Keratinocyte (primary cell): Measurements from ENCODE around the gene RGS1. TPM values are rescaled to one million over a fixed set of nuclear protein-coding genes. Genes with fewer than 3 reads are reported as not detected.

Experiments used
- DNase-seq: peaks from one replicate; pipeline ENCODE4 v3.0.0-alpha.2; 2011; ENCODE audit warnings: low read depth, missing footprints, low spot score
- FAIRE-seq: peaks from 2 replicates; lab custom pipeline; 2011; peaks lifted over from hg19 to GRCh38; lab: Jason Lieb, UNC
- H2AFZ ChIP-seq: 2 replicates; pipeline ENCODE4 v1.6.0; 2012; ENCODE audit warnings: low read length, control low read depth, inconsistent platforms; ENCODE audit not compliant: control insufficient read depth
- H3K27ac ChIP-seq: 2 replicates; pipeline ENCODE4 v1.5.1; 2011; ENCODE audit warnings: low read length; ENCODE audit not compliant: control insufficient read depth, insufficient read depth
- H3K27me3 ChIP-seq: 3 replicates; pipeline ENCODE4 v1.6.0; 2011; ENCODE audit warnings: low read length; ENCODE audit not compliant: control insufficient read depth, insufficient read depth; ENCODE audit errors: extremely low read depth
- H3K36me3 ChIP-seq, 2 experiments: 2 replicates in 1 of 2; 3 replicates in 1 of 2; pipeline ENCODE4 v1.5.1; 2011; ENCODE audit warnings: low read length in 2 of 2, mild to moderate bottlenecking in 1 of 2; ENCODE audit not compliant: control insufficient read depth in 2 of 2, insufficient read depth in 2 of 2; ENCODE audit errors: extremely low read depth in 1 of 2
- H3K4me1 ChIP-seq: 3 replicates; pipeline ENCODE4 v1.5.1; 2011; ENCODE audit warnings: low read length; ENCODE audit not compliant: control insufficient read depth, insufficient read depth; ENCODE audit errors: extremely low read depth
- H3K4me2 ChIP-seq: 3 replicates; pipeline ENCODE4 v1.6.0; 2011; ENCODE audit warnings: low read depth, low read length; ENCODE audit not compliant: control insufficient read depth, insufficient read depth; ENCODE audit errors: extremely low read depth
- H3K4me3 ChIP-seq, 3 experiments: fragments of 200-600 bp in 1 of 3; sonication (generic) in 1 of 3; 2 replicates in 2 of 3; 3 replicates in 1 of 3; pipeline ENCODE4 v1.5.1; 2011 to 2016; ENCODE audit warnings: low read length in 3 of 3, mild to moderate bottlenecking in 3 of 3, control low read depth in 2 of 3, inconsistent platforms in 1 of 3, low read depth in 1 of 3, mixed read lengths in 1 of 3, mixed run types in 1 of 3, moderate library complexity in 1 of 3; ENCODE audit not compliant: control insufficient read depth in 2 of 3, insufficient read depth in 2 of 3; ENCODE audit errors: extremely low read depth in 1 of 3
- H3K79me2 ChIP-seq: 2 replicates; pipeline ENCODE4 v1.6.0; 2012; ENCODE audit warnings: low read length; ENCODE audit not compliant: control insufficient read depth, insufficient read depth
- H3K9ac ChIP-seq: 3 replicates; pipeline ENCODE4 v1.6.0; 2011; ENCODE audit warnings: low read length; ENCODE audit not compliant: control insufficient read depth, insufficient read depth; ENCODE audit errors: extremely low read depth
- H3K9me1 ChIP-seq: 3 replicates; pipeline ENCODE4 v1.6.0; 2011; ENCODE audit warnings: low read length; ENCODE audit not compliant: control insufficient read depth, insufficient read depth; ENCODE audit errors: extremely low read depth
- H3K9me3 ChIP-seq: 2 replicates; pipeline ENCODE4 v1.5.1; 2012; ENCODE audit warnings: low read depth, low read length; ENCODE audit not compliant: control insufficient read depth
- H4K20me1 ChIP-seq: 3 replicates; pipeline ENCODE4 v1.6.0; 2011; ENCODE audit warnings: low read length; ENCODE audit not compliant: control insufficient read depth, insufficient read depth; ENCODE audit errors: extremely low read depth
- CTCF ChIP-seq, 3 experiments: IDR thresholded peaks in 1 of 3; conservative IDR thresholded peaks in 1 of 3; optimal IDR thresholded peaks in 1 of 3; 2 replicates in 2 of 3; 3 replicates in 1 of 3; pipeline versions ENCODE3 to v1.5.1; 2011; ENCODE audit warnings: low read length in 3 of 3, mild to moderate bottlenecking in 3 of 3, moderate library complexity in 2 of 3, control low read depth in 1 of 3, inconsistent platforms in 1 of 3; ENCODE audit not compliant: insufficient read depth in 2 of 3; ENCODE audit errors: extremely low read depth in 1 of 3
- EZH2 ChIP-seq: IDR thresholded peaks from one replicate; pipeline ENCODE4 v1.6.1; 2012; ENCODE audit warnings: inconsistent platforms, mild to moderate bottlenecking, low read length, moderate library complexity
- dilution Hi-C: fragments of 300-500 bp; cut with MboI; formaldehyde crosslinking; loops from one replicate; pipeline ENCODE4 v1.7.0; 2020; ENCODE audit warnings: low sequenced_read_pairs; ENCODE audit not compliant: extremely low pct_ligation_motif_present
- polyA plus RNA-seq, 5 experiments: library from polyadenylated mRNA; depleted of rRNA in 3 of 5; stranded (reverse) in 3 of 5; stranded (forward) in 1 of 5; unstranded in 1 of 5; fragments of >200 nt; gene quantifications; 1 replicate in 1 of 5; 2 replicates in 3 of 5; 3 replicates in 1 of 5; pipeline versions ENCODE4 v1.2.1 to v1.2.3, GENCODE V29; 2011 to 2012; ENCODE audit warnings: missing spikeins in 2 of 5, low read depth in 1 of 5, low replicate concordance in 1 of 5

RGS1 gene
- polyA plus RNA-seq, 1 donor (not counting 4 experiments of a cell fraction or from before 2014, with no cell fraction given), result 0.05 TPM

- no peaks in the 10 kb centered on the region for H3K9me1 ChIP-seq
- no peaks in the 10 kb centered on the region for H3K4me1 ChIP-seq
- H3K4me3 ChIP-seq, result no peak overlapping the region
- no peaks in the 10 kb centered on the region for H3K79me2 ChIP-seq
- H3K36me3 ChIP-seq, result no peaks in the 10 kb centered on the region
- dilution Hi-C loops, result no loop called here
- H3K27me3 ChIP-seq, result no peaks in the 10 kb centered on the region
- FAIRE-seq (no peak), DNase-seq (no peak)
- H3K27ac ChIP-seq, result no peak overlapping the region
- no peaks in the 10 kb centered on the region for H4K20me1 ChIP-seq
- no peak overlapping the region for H3K4me2 ChIP-seq
- H3K9me3 ChIP-seq, result no peaks in the 10 kb centered on the region
- no peak for TF ChIP-seq EZH2
- no peak for TF ChIP-seq CTCF (optimal IDR thresholded peaks at IDR 0.05 in 1 of 3, IDR thresholded peaks at IDR 0.05 in 1 of 3, conservative IDR thresholded peaks at IDR 0.05 in 1 of 3; ENCODE audit: extremely low read depth in 1 of 3, insufficient read depth in 2 of 3, low read length in 3 of 3)
- H3K9ac ChIP-seq, result no peak overlapping the region
- H2AFZ ChIP-seq, result no peak overlapping the region
These were observed 2.8 kb downstream of the RGS1 start for GRCh38 chr1:192578144-192578909.

GRCh38 chr1:192579010-192579738 is 3.6 kb downstream of the RGS1 start:
- no peaks in the 10 kb centered on the region for H3K9me3 ChIP-seq
- no peak overlapping the region for H3K9ac ChIP-seq
- no peaks in the 10 kb centered on the region for H3K9me1 ChIP-seq
- H3K27me3 ChIP-seq, result no peaks in the 10 kb centered on the region
- H3K79me2 ChIP-seq, result no peaks in the 10 kb centered on the region
- DNase-seq (no peak), FAIRE-seq (no peak)
- H3K4me3 ChIP-seq, result no peak overlapping the region
- dilution Hi-C loops, result no loop called here
- no peaks in the 10 kb centered on the region for H4K20me1 ChIP-seq
- TF ChIP-seq EZH2 (no peak), CTCF (optimal IDR thresholded peaks at IDR 0.05 in 1 of 3, IDR thresholded peaks at IDR 0.05 in 1 of 3, conservative IDR thresholded peaks at IDR 0.05 in 1 of 3; ENCODE audit: extremely low read depth in 1 of 3, insufficient read depth in 2 of 3, low read length in 3 of 3) (no peak)
- H2AFZ ChIP-seq, result no peak overlapping the region
- no peak overlapping the region for H3K4me2 ChIP-seq
- H3K4me1 ChIP-seq, result no peaks in the 10 kb centered on the region
- no peak overlapping the region for H3K27ac ChIP-seq
- H3K36me3 ChIP-seq, result no peaks in the 10 kb centered on the region
